HG03342 (cell line): Measurements from ENCODE around the gene CREB3L1.

ENCODE experiments used
- ATAC-seq: cut with Tn5 transposase; IDR thresholded peaks from one replicate; pipeline ENCODE4 v1.9.1; 2021; ENCODE audit warnings: mild to moderate bottlenecking, moderate library complexity; ENCODE audit not compliant: unreplicated experiment

Gene CREB3L1, protein sequence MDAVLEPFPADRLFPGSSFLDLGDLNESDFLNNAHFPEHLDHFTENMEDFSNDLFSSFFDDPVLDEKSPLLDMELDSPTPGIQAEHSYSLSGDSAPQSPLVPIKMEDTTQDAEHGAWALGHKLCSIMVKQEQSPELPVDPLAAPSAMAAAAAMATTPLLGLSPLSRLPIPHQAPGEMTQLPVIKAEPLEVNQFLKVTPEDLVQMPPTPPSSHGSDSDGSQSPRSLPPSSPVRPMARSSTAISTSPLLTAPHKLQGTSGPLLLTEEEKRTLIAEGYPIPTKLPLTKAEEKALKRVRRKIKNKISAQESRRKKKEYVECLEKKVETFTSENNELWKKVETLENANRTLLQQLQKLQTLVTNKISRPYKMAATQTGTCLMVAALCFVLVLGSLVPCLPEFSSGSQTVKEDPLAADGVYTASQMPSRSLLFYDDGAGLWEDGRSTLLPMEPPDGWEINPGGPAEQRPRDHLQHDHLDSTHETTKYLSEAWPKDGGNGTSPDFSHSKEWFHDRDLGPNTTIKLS

DNA sequence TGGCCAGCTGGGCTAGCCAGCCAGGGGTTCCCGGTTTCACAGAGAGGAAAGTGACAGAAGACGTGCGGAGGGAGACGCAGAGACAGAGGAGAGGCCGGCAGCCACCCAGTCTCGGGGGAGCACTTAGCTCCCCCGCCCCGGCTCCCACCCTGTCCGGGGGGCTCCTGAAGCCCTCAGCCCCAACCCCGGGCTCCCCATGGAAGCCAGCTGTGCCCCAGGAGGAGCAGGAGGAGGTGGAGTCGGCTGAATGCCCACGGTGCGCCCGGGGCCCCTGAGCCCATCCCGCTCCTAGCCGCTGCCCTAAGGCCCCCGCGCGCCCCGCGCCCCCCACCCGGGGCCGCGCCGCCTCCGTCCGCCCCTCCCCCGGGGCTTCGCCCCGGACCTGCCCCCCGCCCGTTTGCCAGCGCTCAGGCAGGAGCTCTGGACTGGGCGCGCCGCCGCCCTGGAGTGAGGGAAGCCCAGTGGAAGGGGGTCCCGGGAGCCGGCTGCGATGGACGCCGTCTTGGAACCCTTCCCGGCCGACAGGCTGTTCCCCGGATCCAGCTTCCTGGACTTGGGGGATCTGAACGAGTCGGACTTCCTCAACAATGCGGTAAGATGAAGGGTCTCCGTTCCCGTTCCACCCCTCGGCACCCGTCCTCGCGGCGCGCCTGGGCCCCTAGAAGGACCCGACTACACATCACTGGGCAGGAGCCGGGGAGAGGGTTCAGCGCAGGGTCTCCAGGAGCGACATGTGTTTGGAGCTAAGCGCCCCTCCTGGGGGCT, at the start of gene CREB3L1:
Gene CREB3L1 (plus strand): TSS at position 41 of the 765 bp plus-strand sequence. CDS start 450 bp downstream, at position 491.
- no peak for ATAC-seq

DNA sequence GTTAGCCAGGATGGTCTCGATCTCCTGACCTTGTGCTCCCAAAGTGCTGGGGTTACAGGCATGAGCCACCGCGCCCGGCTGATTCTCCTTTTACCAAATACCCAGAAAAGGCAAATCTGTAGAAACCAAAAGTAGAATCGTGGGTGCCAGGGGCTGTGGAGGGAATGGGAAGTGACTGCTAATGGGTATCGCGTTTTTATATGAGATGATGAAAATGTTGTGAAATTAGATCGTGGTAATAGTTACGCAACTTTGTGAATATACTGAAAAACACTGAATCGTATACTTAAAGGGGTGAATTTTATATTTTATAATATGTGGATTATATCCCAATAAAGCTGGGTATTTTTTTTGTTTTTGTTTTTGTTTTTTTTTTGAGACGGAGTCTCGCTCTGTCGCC, 48.2 kb upstream of the CREB3L1 start:
- no peak for ATAC-seq

DNA sequence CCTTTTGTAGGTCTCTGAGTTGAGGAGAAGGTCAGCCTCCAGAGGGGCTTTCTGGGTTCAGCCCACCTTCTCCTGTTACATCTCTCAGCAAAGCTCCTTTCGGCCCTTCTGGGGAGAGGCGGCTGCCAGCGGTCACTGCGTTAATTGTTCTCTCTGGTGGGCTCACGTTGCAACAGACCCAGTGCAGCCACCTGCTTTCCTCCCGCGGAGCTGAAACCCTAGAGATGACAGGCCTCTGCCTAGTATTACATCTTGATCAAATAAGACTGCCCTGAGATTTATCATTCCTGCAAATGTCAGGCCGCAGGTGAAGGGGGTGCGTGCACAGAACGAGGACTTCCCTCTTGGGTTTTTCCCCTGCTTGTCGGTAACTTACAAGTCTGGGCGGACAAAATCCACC, 43.2 kb upstream of the CREB3L1 start:
- no peak for ATAC-seq

DNA sequence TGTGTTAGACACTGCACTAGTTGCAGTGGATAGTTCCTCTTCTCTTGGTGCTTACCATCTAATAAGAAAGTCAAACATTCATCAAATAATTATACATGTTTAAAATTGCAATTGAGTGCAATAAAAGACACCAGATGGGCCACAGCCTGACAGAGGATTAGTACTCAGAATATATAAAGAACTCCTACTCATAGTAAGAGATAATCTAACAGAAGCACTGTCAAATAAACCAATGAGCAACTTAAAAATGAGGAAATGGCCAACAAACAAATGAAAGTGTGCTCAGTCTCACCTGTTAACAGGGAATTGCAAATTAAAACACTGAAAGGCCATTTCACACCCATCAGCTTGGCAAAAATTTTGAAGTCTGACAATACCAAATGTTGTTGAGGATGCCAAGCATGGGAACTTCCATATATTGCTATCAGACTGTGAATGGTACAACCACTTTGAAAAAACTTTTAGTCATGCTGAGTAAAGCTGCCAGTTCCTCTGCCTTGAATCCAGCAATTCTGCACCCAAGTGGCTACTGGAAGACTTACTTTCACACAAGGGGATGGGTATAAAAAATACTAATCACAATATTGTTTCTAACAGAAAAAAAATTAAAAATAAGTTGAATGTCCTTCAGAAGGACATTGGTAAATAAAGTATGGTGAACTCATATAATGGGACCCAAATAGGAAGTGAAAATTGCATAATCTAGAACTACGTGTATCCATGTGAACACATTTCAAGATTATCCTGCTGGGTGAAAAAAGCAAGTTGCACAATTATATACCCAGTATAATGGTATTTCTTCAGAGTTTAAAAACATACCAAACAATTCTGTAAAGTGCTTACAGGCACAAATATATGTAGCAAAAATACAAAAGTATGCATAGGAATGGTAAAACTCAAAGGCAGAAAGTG, 41.4 kb upstream of the CREB3L1 start:
- ATAC-seq: no peak

DNA sequence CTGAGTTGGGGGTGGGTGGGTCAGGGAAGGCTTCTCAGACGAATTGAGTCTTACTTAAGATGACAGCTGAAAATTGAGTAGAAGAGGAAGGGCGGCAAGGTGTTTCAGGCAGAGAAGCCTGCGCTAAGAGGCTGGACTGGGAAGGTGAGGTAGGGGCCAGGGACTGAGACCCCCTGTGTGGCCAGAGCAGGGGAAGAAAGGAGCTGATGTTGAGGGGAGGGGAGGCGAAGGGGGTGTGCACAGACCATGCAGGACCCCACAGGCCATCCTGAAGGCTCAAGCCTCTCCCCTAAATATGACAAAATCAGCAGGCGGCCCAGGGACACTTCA, 40.6 kb upstream of the CREB3L1 start:
- ATAC-seq: no peak

DNA sequence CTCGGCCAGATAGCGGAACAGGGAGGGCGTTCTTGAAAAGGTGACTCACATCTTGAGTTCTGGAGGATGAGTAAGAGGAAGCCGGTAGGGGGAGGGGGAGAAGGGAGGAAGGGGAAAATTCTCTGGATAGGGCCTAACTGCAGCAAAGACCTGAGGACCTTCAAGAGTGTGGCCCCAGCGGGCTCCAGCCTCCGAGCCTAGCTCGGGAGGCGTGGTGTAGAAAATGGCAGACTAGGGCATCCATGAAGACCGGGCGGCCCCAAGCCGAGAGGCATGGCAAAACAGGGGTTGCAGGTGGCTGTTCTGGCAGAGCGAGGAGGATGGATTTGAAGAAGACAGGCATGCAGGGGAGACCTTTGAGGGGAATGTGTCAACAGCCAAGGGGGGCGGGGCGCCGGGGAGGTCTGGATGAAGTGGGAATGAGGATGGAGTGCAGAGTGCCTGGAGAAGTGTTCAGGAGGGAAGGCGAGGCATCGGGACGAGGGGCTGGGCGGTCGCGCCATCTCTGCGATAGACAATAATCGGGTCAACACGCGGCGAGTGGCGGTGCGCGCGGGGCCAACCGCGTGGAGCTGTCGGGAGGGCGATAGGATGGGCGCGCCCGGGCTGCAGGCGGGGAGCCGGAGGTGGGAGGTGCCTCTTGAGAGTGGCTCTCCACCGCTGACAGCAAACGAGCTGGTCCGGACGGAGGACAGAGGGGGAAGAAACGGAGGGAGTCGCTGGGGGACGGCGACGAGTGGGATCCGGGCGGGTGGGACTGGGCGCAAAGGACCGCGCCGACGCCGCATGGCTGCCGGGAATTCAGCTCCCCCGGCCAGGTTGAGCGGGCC, 40.0 kb upstream of the CREB3L1 start:
- ATAC-seq: no peak

DNA sequence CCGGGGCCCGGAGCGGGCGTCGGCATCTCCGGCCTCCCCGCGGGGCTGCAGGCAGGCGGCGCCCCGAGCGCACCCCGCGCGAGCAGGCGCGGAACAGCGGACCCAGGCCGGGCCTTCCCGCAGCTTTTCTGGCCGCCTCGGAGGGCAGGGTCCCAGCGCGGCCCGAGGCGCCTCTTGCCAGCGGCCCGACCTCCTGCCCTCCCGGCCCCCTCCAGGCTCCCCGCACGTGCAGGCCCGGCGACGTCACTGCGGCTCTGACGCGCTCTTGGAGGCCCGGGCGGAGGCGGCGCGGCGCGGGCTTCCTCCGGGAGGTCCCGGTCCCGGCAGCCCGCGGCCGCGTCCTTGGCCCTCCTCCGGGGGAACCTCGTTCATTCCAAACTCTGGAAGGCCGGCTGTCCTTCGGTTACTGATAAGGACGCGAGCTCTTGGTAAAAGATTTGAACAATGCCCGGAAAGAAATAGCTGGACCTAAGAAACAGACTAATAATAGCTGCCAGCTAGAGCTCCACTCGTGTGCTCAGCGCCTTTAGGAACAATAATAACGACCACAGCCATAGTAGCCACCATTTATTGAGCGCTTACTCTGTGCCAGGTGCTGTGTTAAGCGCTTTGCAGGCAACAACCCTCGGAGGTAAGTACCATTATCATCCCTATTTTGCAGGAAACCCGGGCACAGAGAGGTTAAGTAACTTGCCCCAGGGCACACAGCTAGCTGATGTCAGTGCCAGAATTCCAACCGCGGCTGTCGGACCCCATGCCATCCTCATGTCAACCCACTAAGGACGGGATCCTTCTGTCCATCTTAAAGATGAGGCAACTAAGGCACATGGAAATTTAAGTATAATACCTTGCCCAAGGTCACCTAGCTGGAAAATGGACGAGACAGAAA, 39.1 kb upstream of the CREB3L1 start:
- ATAC-seq: no peak

DNA sequence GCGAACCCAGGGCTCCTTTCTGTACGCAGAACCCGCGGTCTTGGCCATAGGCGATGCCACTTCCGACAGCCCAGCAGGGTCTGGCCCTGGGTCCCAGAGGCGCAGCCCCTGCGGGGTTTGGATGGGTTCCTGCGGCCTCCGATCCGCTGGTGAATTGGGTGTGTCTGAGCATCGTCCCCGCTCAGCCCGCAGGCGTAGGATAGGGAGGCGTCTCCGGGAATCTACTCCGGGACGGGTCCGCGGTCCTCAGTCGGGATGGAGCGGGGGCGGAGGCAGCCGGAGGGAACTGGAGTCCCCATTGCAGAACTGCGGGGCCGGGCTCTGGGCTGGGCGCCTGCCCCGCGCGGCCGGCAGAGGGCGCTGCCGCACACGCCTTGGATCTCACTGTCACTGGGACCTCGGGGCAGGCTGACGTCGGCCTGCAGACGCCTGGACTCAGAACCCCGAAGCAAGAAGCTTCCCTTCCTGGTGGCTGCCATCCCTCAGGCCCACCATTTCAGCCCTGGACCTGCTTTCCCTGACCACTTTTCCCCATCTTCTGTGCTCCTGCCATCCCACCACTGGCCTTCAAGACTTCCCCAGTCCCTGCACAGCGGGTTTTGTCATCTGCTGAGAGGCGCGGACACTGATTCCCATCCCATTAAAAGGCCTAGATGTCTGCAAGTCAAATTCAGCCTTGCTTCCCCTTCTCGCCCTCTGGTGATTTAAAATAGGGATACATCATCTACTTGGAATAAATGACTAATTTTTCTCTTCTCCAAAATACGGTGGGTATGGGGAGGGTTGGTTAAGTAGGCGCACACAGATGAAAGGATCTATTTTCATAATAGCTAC, 38.3 kb upstream of the CREB3L1 start:
- ATAC-seq: peak; percentile 65

DNA sequence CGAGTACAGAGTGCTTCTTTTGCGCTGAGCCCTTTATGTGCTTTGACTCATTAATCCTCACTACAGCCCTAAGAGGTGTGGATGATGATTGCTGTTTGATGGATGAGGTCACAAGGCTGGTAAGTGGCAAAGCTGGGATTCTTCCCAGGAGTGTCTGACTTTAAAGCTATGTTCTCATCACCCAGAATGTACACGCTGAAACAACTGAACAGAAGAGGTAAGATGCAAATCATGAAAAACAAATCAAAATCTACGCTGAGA, 37.7 kb upstream of the CREB3L1 start:
- no peak for ATAC-seq

DNA sequence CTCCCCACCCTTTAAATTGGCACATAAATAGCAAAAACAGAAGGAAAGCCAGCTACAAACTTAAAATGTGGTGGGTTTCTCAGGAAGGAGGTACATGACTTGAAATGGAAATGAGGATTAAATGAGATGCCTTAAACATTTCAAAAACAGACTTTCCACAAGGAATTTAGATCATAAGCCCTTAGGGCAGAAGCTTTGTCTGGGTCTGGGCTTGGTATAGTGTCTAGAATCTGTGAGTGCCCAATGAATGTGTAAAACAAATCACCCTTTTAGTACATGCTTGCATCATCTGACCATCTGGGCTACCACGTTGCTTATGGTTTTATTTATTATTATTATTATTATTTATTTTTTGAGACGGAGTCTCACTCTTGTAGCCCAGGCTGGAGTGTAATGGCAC, 37.1 kb upstream of the CREB3L1 start:
- ATAC-seq: no peak

DNA sequence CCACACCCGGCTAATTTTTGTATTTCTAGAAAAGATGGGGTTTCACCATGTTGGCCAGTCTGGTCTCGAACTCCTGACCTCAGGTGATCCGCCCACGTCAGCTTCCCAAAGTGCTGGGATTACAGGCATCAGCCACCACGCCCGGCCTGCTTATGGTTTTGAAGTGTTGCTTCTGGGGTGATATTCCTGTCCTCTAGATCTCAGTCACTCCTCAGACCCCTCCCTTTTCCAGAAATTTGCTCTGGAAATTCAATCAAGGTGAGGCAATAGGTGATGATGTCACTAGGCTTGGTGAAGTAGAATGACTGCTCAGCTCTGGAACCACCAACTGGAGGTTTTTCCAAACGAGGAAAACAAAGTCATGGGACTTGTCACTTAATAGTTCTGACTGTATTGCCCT, 36.6 kb upstream of the CREB3L1 start:
- ATAC-seq: no peak

DNA sequence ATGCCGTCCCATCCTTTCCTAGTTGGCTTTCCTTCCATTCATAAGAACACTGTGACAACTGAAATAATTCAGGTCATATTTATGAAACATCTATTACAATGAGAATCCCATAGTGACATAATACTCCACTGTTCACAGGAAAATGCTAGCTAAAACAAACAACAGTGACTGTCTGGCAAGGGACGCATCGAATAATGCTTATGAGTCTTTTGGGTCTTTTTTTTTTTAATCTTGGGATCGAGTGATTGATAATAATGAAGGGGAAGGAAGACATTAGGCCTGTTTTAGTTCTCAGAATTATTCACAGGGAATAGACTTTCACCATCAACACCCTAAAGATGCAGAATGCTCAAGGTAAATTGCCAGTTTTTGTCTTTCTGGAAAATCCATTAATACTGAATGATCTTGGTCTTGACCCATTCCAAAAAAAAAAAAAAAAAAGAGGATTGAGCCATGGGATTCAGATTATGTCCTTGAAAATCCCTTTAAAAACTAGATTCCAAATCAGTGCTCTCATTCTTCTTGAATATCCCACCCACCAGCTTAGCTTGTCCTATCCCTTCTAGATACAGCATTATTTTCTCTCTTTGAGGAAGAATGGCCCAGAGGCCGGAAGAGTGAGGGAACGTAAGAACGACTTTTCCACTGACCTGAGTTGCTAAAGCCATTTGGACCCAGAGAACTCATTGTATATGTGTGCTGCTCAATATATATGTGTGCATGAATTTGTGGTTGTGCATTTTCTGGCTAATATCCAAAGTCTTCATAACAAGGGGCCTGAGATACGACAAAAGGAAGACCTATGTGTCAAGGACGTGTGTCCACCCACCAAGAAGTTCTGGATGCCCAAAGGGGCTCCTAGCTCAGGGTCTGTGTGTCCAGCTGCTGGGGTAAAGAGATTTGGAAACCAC, 35.2 kb upstream of the CREB3L1 start:
- no peak for ATAC-seq

DNA sequence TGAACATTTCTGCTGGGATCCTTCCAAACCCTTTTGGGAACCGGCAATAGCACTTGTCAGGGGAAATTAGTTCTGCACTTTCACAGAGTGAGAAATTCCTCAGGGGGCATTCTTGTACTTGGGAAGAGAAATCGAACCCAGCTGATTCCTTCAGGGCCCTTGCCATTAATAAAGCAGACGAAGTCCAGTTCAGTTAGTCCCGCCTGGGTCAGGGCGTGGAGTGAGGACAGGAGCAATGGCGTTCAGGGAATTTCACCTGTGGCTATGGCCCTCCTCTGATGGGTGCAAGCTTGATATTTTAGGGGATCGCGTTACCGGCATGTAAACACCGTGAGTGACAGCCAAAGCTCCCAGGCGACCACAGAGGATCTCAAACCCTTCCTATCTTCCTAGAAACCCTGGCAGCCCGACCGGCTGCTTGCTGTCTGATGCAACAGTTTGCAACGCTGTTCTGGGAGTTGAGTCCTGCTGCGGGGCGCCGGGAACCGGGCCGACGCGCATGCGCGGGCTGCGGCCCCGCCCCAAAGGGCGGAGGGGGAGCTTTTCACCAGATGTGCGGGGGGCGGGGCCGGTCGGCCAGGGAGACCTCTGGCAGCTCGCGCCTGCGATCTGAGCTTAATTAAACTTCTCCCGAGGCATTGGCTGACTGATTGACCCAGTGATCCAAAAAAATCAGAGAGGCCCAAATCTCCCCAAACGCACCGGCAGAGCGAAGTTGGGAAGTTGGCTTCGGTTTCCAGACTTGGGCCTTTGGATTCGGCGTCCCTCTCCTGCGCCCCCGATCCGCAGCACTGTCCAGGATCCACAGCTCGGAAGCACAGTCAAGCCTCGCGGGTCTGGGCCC, 34.3 kb upstream of the CREB3L1 start:
- peak; percentile 75 for ATAC-seq

DNA sequence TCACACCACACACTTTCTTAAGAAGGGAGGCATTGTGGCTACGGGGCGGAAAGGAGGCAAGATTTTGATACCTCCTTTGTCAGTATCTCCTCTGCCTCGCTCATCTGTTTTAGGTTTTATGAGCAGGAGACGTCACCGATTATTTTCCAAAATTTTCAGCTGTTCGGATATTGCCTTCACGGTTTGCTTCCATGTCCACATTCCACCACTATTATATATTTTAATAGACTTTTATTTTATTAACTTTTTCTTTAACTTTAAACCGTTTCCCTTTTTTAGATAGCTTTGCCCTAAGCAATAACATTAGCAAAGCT, 33.7 kb upstream of the CREB3L1 start:
- ATAC-seq: no peak

DNA sequence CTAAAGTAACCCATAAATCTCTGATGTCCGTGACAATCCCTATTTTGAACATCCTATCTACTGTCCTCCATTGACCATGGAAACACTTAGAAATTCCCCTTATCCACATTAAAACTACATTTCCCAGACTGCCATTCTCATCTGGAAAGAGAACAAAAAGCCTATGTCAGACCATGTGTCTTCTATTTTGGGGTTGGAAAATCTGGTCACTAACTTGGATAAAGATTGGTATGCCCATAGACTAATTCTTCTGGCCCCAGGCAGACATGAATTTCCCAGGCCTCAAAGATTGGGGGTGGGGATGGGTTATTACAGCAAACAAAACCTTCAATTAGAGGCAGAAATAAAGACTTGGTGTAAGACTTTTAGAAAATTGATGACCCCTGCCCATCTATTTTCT, 30.9 kb upstream of the CREB3L1 start:
- no peak for ATAC-seq

DNA sequence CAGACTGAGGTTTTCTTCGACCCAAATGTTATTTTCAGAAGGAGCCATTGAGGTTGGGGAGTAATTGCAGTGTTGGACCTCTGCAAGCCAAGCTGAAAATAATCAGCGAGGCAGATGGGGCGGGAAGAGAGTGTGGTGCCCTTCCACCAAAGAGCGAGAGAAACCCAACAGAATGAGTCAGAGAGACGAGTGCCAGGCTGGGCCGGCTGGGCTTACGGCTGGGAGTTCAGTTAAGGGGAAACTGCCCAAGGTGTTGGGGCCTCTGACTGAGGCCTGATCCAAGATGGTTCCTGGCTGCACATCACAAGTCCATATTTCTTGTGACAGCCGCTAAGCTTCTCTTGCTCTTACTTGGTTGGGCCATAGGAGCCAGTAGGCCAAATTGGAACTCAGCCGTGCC, 30.4 kb upstream of the CREB3L1 start:
- ATAC-seq: no peak

DNA sequence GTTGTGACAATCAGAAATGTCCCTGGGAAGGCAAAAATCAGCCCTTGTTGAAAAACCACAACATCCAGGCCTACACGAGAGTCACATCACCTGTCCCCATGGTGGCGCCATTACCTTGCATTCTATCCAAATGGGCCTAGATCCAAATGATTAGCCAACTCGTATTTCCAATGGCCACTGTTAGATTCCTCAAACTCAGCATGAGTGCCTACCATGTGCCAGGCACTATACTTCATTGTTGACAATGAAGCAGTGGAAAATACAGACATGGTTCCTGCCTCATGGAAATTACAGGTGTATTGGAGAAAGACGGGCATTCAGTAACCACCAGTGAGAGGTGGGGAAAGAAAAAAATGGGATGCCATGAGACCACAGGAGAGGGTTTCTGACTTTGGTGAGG, 29.8 kb upstream of the CREB3L1 start:
- no peak for ATAC-seq
